OCI-LY3 (cell line): ENCODE results near the gene PRDM5.
"Not testable (repeated sequence)": the region's sequence is repeated elsewhere in the genome, so short reads cannot be mapped to it uniquely, and the experiment has no call there.

Experiments used
- H2AFZ ChIP-seq: fragments of 200-600, 300-600 bp; shearing (Covaris generic); 2 replicates; pipeline ENCODE4 v1.6.0; 2014; ENCODE audit warnings: antibody characterized with exemption, low read depth, low read length
- H3K27ac ChIP-seq: fragments of 200-600, 300-600 bp; sonication (generic); 2 replicates; pipeline ENCODE4 v1.5.1; 2014; ENCODE audit warnings: mild to moderate bottlenecking, low read length, moderate library complexity, mixed read lengths
- H3K27me3 ChIP-seq: fragments of 200-600, 300-600 bp; sonication (generic); 2 replicates; pipeline ENCODE4 v1.6.1; 2014; ENCODE audit warnings: low read depth, low read length, mixed read lengths
- H3K36me3 ChIP-seq: fragments of 200-600, 300-600 bp; sonication (generic); replicated peaks from 2 replicates; pipeline ENCODE3; 2014; ENCODE audit warnings: low read depth, low read length, mixed read lengths
- H3K4me1 ChIP-seq: fragments of 300-600, 200-600 bp; sonication (generic); 2 replicates; pipeline ENCODE4 v1.6.1; 2014; ENCODE audit warnings: low read length, mixed read lengths
- H3K4me2 ChIP-seq: fragments of 200-600, 300-600 bp; sonication (generic); 2 replicates; pipeline ENCODE4 v1.6.1; 2014; ENCODE audit warnings: low read length, mixed read lengths
- H3K4me3 ChIP-seq: fragments of 300-600, 200-600 bp; sonication (generic); 2 replicates; pipeline ENCODE4 v1.5.1; 2014; ENCODE audit warnings: antibody characterized with exemption, mild to moderate bottlenecking, low read length, moderate library complexity
- H3K79me2 ChIP-seq: fragments of 300-600, 200-600 bp; shearing (Covaris generic); 2 replicates; pipeline ENCODE4 v1.6.1; 2014; ENCODE audit warnings: mild to moderate bottlenecking, low read length, mixed read lengths
- H3K9ac ChIP-seq: fragments of 300-600, 200-600 bp; shearing (Covaris generic); 2 replicates; pipeline ENCODE4 v1.6.0; 2014; ENCODE audit warnings: mild to moderate bottlenecking, low read length, moderate library complexity
- H3K9me3 ChIP-seq: fragments of 200-600, 300-600 bp; shearing (Covaris generic); 2 replicates; pipeline ENCODE4 v1.6.1; 2014; ENCODE audit warnings: low read length, mixed read lengths; ENCODE audit not compliant: insufficient read depth
- H4K20me1 ChIP-seq: fragments of 200-600, 300-600 bp; sonication (generic); 2 replicates; pipeline ENCODE4 v1.6.1; 2016; ENCODE audit warnings: low read length, mixed read lengths; ENCODE audit not compliant: insufficient read depth
- EZH2phosphoT487 ChIP-seq: fragments of 200-600 bp; shearing (Covaris generic); IDR thresholded peaks from 2 replicates; pipeline ENCODE4 v1.6.1; 2018; ENCODE audit warnings: antibody characterized with exemption, mixed run types, low read depth
- TF ChIP-seq, protein P1 (sequence below): fragments of 200-600, 300-600 bp; sonication (generic); IDR thresholded peaks from 2 replicates; pipeline ENCODE4 v1.5.1; 2014; ENCODE audit warnings: antibody characterized with exemption, low read length, low read depth

PRDM5 gene

DNA sequence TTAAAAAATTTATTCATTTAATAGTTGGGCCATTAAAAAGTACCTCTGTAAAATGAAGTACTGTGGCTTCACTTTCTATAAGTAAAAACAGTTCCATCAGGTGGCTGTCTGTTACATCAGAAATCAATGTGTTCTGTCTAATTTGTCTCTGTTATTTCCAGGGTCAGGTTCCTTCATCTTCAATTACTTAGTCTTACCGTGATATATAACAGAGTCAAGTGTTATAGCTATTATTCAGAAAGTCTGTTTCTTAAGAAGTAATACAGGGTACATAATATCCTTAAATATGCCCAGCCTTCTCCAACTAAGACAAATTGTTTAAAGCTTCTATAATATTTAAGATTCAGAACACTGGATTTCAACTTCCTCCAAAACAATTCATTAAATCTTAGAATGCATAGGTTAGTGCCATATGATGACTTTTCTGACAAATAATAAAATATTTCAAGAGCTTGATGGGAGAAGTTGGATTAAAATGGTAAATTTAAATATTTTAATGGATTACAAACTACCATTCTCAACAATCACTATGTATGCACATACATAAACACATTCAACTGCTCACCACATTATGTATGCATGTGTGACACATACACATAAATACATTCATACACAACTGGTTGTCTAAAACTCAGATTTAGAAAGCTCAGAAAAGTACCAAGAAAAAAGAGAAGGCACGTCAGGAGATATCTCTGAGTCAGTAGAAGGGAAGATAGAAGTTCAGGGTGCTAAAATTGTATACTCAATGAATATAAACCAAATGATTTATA lies 268.5 kb downstream of the PRDM5 start:
- Histone ChIP-seq H3K9ac (no peak overlapping the region), H3K27me3 (no peaks in the 10 kb centered on the region), H3K79me2 (no peaks in the 10 kb centered on the region), H2AFZ (no peak overlapping the region), H3K36me3 (no peaks in the 10 kb centered on the region), H3K9me3 (no peaks in the 10 kb centered on the region), H3K27ac (no peak overlapping the region), H3K4me2 (no peak overlapping the region), H4K20me1 (no peaks in the 10 kb centered on the region), H3K4me3 (no peak overlapping the region), H3K4me1 (no peaks in the 10 kb centered on the region)
- TF ChIP-seq, protein P1, sequence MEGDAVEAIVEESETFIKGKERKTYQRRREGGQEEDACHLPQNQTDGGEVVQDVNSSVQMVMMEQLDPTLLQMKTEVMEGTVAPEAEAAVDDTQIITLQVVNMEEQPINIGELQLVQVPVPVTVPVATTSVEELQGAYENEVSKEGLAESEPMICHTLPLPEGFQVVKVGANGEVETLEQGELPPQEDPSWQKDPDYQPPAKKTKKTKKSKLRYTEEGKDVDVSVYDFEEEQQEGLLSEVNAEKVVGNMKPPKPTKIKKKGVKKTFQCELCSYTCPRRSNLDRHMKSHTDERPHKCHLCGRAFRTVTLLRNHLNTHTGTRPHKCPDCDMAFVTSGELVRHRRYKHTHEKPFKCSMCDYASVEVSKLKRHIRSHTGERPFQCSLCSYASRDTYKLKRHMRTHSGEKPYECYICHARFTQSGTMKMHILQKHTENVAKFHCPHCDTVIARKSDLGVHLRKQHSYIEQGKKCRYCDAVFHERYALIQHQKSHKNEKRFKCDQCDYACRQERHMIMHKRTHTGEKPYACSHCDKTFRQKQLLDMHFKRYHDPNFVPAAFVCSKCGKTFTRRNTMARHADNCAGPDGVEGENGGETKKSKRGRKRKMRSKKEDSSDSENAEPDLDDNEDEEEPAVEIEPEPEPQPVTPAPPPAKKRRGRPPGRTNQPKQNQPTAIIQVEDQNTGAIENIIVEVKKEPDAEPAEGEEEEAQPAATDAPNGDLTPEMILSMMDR, result no peak
- TF ChIP-seq EZH2phosphoT487, result no peak

DNA sequence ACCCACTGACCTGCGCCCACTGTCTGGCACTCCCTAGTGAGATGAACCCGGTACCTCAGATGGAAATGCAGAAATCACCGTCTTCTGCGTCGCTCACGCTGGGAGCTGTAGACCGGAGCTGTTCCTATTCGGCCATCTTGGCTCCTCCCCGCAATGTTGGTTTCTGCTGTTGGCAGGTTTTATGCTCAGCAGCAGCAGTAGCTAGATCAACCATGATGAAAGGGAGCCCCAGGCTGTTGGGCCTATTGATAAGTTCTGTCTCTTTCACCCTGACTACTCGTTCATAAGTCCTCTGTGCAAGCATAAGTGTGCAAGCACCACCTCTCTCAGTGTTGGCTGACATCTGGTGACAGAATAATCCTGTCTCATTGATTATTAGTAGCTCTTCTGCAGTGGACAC lies 274.2 kb downstream of the PRDM5 start:
- not testable (repeated sequence) for H3K9me3 ChIP-seq, H3K4me1 ChIP-seq, H3K27ac ChIP-seq, H3K9ac ChIP-seq, H4K20me1 ChIP-seq, H3K27me3 ChIP-seq, H3K4me2 ChIP-seq, H3K79me2 ChIP-seq, H3K4me3 ChIP-seq, H3K36me3 ChIP-seq, H2AFZ ChIP-seq
